ENCODE data around the gene FOXRED2. TPM values are rescaled to one million over a fixed set of nuclear protein-coding genes. Genes with fewer than 3 reads are reported as not detected.
"Not testable (repeated sequence)": the region's sequence is repeated elsewhere in the genome, so short reads cannot be mapped to it uniquely, and the experiment has no call there.

The FOXRED2 gene
- total RNA-seq, 4 donors from 2014 or later = 0.37 to 3.0 (median 1.5) TPM

- no peaks in the 10 kb centered on the region for H3K4me1 ChIP-seq
- no peak for DNase-seq
- intact Hi-C loops (cut with DNase I; ENCODE audit: low total_unique reads) = no loop called here
- H3K4me3 ChIP-seq = no peak overlapping the region
- TF ChIP-seq EP300 (IDR thresholded peaks at IDR 0.05; ENCODE audit: low read depth) = no peak
- no peak for TF ChIP-seq POLR2A (IDR thresholded peaks at IDR 0.05)
- no peak for TF ChIP-seq CTCF (IDR thresholded peaks at IDR 0.05)
- no peak for TF ChIP-seq POLR2AphosphoS5 (IDR thresholded peaks at IDR 0.05)
- no peaks in the 10 kb centered on the region for H3K36me3 ChIP-seq
- H3K27me3 ChIP-seq = peaks cover 5% of the 10 kb centered on the region
- no peak overlapping the region for H3K27ac ChIP-seq
- H3K9me3 ChIP-seq = no peaks in the 10 kb centered on the region
- 72% methylated on average over 7 of the region's 7 CpGs; no CpG with 5 or more reads in 1 of the 2 donors for WGBS, 2 donors (ENCODE audit: low coverage in 1 of 2)
- in situ Hi-C loops (cut with MboI; ENCODE audit: low pct_ligation_motif_present in 1 of 4, low pct_unique_long_range_greater_than_20kb in 1 of 4, low sequenced_read_pairs in 3 of 4) = loop anchor here in 2 of 4 donors (25.0 kb wide), 2 partner anchors 226 to 326 kb away; partner anchors contain the start of gene NCF4 (in 2 of the 2)
These were observed 29.9 kb upstream of the FOXRED2 start for GRCh38 chr22:36536717-36537116.

GRCh38 chr22:36533320-36533719, 26.5 kb upstream of the FOXRED2 start:
- in situ Hi-C loops (cut with MboI; ENCODE audit: low pct_ligation_motif_present in 1 of 4, low pct_unique_long_range_greater_than_20kb in 1 of 4, low sequenced_read_pairs in 3 of 4) = loop anchor here in 2 of 4 donors (25.0 kb wide), 2 partner anchors 229 to 329 kb away; partner anchors contain the start of gene NCF4 (in 2 of the 2)
- intact Hi-C loops (cut with DNase I; ENCODE audit: low total_unique reads) = not testable (repeated sequence)

GRCh38 chr22:36532466-36532865, 25.6 kb upstream of the FOXRED2 start:
- no peaks in the 10 kb centered on the region for H3K36me3 ChIP-seq
- H3K27ac ChIP-seq = no peak overlapping the region
- no peaks in the 10 kb centered on the region for H3K27me3 ChIP-seq
- H3K9me3 ChIP-seq = no peaks in the 10 kb centered on the region
- TF ChIP-seq POLR2AphosphoS5 (IDR thresholded peaks at IDR 0.05) (no peak), EP300 (IDR thresholded peaks at IDR 0.05; ENCODE audit: low read depth) (no peak), CTCF (IDR thresholded peaks at IDR 0.05) (no peak), POLR2A (IDR thresholded peaks at IDR 0.05) (no peak)
- WGBS, 2 donors (ENCODE audit: low coverage in 1 of 2) = 54 to 76% methylated on average over 2 of the region's 2 CpGs
- intact Hi-C loops (cut with DNase I; ENCODE audit: low total_unique reads) (no loop called here), in situ Hi-C loops (cut with MboI; ENCODE audit: low pct_ligation_motif_present in 1 of 4, low pct_unique_long_range_greater_than_20kb in 1 of 4, low sequenced_read_pairs in 3 of 4) (loop anchor here in 2 of 4 donors (25.0 kb wide), 2 partner anchors 230 to 330 kb away; partner anchors contain the start of gene NCF4 (in 2 of the 2))
- H3K4me1 ChIP-seq = peaks cover 4 to 17% (median 13%) of the 10 kb centered on the region in 4 donors
- no peak overlapping the region for H3K4me3 ChIP-seq
- DNase-seq = no peak

More at GRCh38 chr22:36533320-36533719, 26.5 kb upstream of the FOXRED2 start:
- not testable (repeated sequence) for H3K27me3 ChIP-seq, H3K9me3 ChIP-seq, DNase-seq, H3K27ac ChIP-seq, H3K36me3 ChIP-seq, H3K4me1 ChIP-seq, H3K4me3 ChIP-seq
- 52 to 76% methylated on average over 2 to 4 of the region's 4 CpGs for WGBS, 2 donors (ENCODE audit: low coverage in 1 of 2)

- no peaks in the 10 kb centered on the region for H3K27me3 ChIP-seq
- peaks cover 4 to 21% (median 14%) of the 10 kb centered on the region in 4 donors for H3K4me1 ChIP-seq
- in situ Hi-C loops (cut with MboI; ENCODE audit: low pct_ligation_motif_present in 1 of 4, low pct_unique_long_range_greater_than_20kb in 1 of 4, low sequenced_read_pairs in 3 of 4) (loop anchor here in 2 of 4 donors (25.0 kb wide), 2 partner anchors 233 to 333 kb away; partner anchors contain the start of gene NCF4 (in 2 of the 2)), intact Hi-C loops (cut with DNase I; ENCODE audit: low total_unique reads) (no loop called here)
- H3K4me3 ChIP-seq = peak within 1 kb of the TSS; percentile 59 to 90 (median 74)
- peaks cover 0 to 24% (median 12%) of the 10 kb centered on the region in 4 donors for H3K36me3 ChIP-seq
- TF ChIP-seq CTCF (IDR thresholded peaks at IDR 0.05) (peak in 2 of 5 experiments; percentile 0 to 34), POLR2AphosphoS5 (IDR thresholded peaks at IDR 0.05) (peak; percentile 83 to 92 (median 88)), EP300 (IDR thresholded peaks at IDR 0.05; ENCODE audit: low read depth) (peak; percentile 3), POLR2A (IDR thresholded peaks at IDR 0.05) (peak; percentile 77)
- peak; percentile 99 for DNase-seq
- WGBS, 2 donors (ENCODE audit: low coverage in 1 of 2) = 0 to 1% methylated on average over 5 to 80 of the region's 82 CpGs
- H3K27ac ChIP-seq = peak within 1 kb of the TSS; percentile 87 to 96 (median 95)
- H3K9me3 ChIP-seq = no peaks in the 10 kb centered on the region
These were observed 22.2 kb upstream of the FOXRED2 start, which contains the start of gene EIF3D for GRCh38 chr22:36528795-36529751. Gene EIF3D, minus strand, starts transcription at chr22:36529166. Its CDS starts 3,045 bp downstream, at chr22:36526121.

Data from transverse colon (tissue), 4 donors.